Karpas-422 (cell line): ENCODE results near the gene PRX. TPM values are rescaled to one million over a fixed set of nuclear protein-coding genes. Genes with fewer than 3 reads are reported as not detected.

Experiments used
- DNase-seq: peaks from one replicate; pipeline ENCODE4 v3.0.0-alpha.2; 2015
- H2AFZ ChIP-seq: fragments of 200-600 bp; sonication (generic); 2 replicates; pipeline ENCODE4 v1.6.1; 2014; ENCODE audit warnings: antibody characterized with exemption, low read length, mixed read lengths
- H3K27ac ChIP-seq: fragments of 200-600 bp; sonication (generic); 2 replicates; pipeline ENCODE4 v1.5.1; 2014; ENCODE audit warnings: mild to moderate bottlenecking, low read length, moderate library complexity
- H3K27me3 ChIP-seq: fragments of 200-600 bp; sonication (generic); 2 replicates; pipeline ENCODE4 v1.6.1; 2014; ENCODE audit warnings: low read length, mixed read lengths
- H3K36me3 ChIP-seq: fragments of 200-600 bp; sonication (generic); 2 replicates; pipeline ENCODE4 v1.6.1; 2014; ENCODE audit warnings: low read length, mixed read lengths; ENCODE audit not compliant: insufficient read depth
- H3K4me1 ChIP-seq: fragments of 200-600 bp; sonication (generic); 2 replicates; pipeline ENCODE4 v1.6.1; 2014; ENCODE audit warnings: mild to moderate bottlenecking, low read length, mixed read lengths
- H3K4me2 ChIP-seq: fragments of 200-600 bp; sonication (generic); 2 replicates; pipeline ENCODE4 v1.6.1; 2014; ENCODE audit warnings: low read length, low read depth, mild to moderate bottlenecking; ENCODE audit not compliant: poor library complexity, severe bottlenecking
- H3K4me3 ChIP-seq: fragments of 200-600 bp; sonication (generic); 2 replicates; pipeline ENCODE4 v1.5.1; 2014; ENCODE audit warnings: mild to moderate bottlenecking, antibody characterized with exemption, low read length, mixed read lengths
- H3K79me2 ChIP-seq: fragments of 200-600 bp; sonication (generic); 2 replicates; pipeline ENCODE4 v1.6.1; 2014; ENCODE audit warnings: mild to moderate bottlenecking, low read length, mixed read lengths
- H3K9ac ChIP-seq: fragments of 200-600 bp; sonication (generic); 2 replicates; pipeline ENCODE4 v1.6.0; 2014; ENCODE audit warnings: low read length
- H3K9me2 ChIP-seq: fragments of 200-600 bp; sonication (generic), shearing (Covaris generic); replicated peaks from 2 replicates; pipeline ENCODE4 v1.6.0; 2014; ENCODE audit warnings: mild to moderate bottlenecking, low read length, moderate library complexity; ENCODE audit not compliant: insufficient read depth
- H3K9me3 ChIP-seq: fragments of 300-700, 200-600 bp; sonication (generic); 2 replicates; pipeline ENCODE4 v1.6.1; 2014; ENCODE audit warnings: low read length, mixed read lengths
- H4K20me1 ChIP-seq: fragments of 200-600 bp; sonication (generic); 2 replicates; pipeline ENCODE4 v1.6.1; 2014; ENCODE audit warnings: mild to moderate bottlenecking, antibody characterized with exemption, low read length, low read depth; ENCODE audit not compliant: insufficient read depth
- total RNA-seq: library from RNA; depleted of rRNA; stranded (reverse); fragments of >200 nt; shearing (Covaris generic); gene quantifications from 2 replicates; pipeline ENCODE4 v1.2.3, GENCODE V29; 2014; ENCODE audit warnings: low replicate concordance

PRX gene
- total RNA-seq, 1 experiment from 2014 or later: 0.56 TPM

DNA sequence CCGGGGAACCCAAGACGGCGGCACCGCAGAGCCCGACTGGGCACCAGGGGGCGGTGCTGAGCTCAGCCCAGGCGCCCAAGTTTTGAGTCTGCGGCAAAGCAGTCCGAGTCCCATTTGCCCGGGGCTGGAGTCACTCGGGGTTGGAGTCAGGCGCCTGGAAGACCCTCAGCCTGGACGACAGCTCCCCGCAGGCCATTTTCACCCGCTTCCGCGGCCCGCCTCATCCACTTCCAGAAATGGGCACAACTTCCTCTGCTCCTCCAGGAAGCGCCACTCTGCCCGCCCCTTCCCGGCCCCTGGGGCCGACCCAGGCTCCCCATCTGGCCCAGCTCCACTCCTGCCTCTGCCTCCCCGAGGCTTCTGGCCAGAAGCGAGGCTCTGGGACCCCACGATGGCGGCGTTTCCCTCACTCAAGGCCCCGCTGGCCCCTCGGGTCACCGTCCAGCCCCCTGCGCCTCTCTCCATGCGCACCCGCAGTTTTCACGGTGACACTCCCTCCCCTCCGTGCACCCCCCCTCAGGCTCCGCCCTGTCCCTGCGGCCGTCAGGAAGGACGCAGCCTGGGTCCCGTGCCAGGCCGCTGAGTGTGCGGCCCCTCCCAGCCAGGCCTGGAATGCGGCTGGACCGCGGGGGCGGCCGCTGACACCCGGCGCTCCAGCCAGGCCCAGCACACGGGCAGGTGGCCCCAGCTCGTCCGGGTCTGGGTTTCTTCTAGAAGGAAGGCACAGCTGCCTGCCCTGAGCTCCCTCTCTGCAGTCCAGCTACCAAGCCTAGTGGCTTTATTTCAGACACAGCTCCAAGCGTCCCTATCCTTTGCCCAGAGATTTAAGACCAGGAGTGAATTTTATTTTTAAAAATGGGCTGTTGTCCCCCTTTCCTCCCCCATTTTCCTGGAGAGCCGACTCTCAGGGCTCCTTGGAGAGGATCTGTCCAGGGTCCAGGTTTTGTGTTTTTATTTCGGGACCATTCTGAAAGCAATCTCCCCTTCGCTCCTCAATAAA, 7.9 kb upstream of the PRX start:
- peak overlapping the region; percentile 87 for H2AFZ ChIP-seq
- peak; percentile 90 for DNase-seq

DNA sequence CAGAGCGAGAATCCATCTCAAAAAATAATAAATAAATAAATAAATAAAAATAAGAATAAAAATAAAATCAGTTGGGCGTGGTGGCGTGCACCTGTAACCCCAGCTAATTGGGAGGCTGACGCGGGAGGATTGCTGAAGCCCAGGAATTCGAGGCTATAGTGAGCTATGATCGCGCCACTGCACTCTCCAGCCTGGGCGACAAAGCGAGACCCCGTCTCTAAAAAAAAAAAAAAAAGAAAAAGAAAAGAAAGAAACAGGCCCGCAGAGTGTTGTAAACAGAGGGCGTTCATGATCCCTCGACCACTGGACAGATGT, 7.2 kb upstream of the PRX start:
- no peak overlapping the region for H2AFZ ChIP-seq

More for the DNA sequence above, 7.9 kb upstream of the PRX start:
- no peaks in the 10 kb centered on the region for H3K36me3 ChIP-seq
- peak overlapping the region; percentile 23 for H3K27ac ChIP-seq
- peak overlapping the region; percentile 73 for H3K4me3 ChIP-seq
- H4K20me1 ChIP-seq: no peaks in the 10 kb centered on the region
- H3K27me3 ChIP-seq: no peaks in the 10 kb centered on the region
- peak overlapping the region; percentile 79 for H3K9ac ChIP-seq
- H3K4me1 ChIP-seq: peaks cover 15% of the 10 kb centered on the region
- no peaks in the 10 kb centered on the region for H3K9me2 ChIP-seq
- no peaks in the 10 kb centered on the region for H3K9me3 ChIP-seq
- H3K79me2 ChIP-seq: peaks cover 11% of the 10 kb centered on the region
- H3K4me2 ChIP-seq: peak overlapping the region; percentile 86

DNA sequence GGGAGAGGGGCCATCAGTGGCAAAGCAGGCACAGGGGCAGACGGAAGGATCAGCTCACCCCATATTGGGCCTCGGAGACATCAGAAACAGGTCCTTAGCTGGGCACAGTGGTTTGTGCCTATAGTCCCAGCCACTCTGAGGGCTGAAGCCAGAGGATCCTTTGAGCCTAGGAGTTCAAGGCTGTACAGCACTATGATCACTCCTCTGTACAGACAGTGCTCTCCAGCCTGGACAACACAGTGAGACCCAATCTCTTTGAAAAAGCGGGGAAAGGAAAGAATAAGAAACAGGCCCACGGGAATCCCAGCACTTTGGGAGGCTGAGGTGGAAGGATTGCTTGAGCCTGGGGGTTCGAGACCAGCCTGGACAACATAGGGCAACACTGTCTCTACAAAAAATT, 6.6 kb upstream of the PRX start:
- H3K27me3 ChIP-seq: no peaks in the 10 kb centered on the region
- no peaks in the 10 kb centered on the region for H3K9me2 ChIP-seq
- peaks cover 7% of the 10 kb centered on the region for H3K79me2 ChIP-seq
- no peak overlapping the region for H2AFZ ChIP-seq
- H3K9me3 ChIP-seq: no peaks in the 10 kb centered on the region
- no peak overlapping the region for H3K4me3 ChIP-seq
- no peaks in the 10 kb centered on the region for H3K36me3 ChIP-seq
- no peak overlapping the region for H3K9ac ChIP-seq
- H3K4me1 ChIP-seq: peaks cover 15% of the 10 kb centered on the region
- no peak overlapping the region for H3K27ac ChIP-seq
- no peak for DNase-seq
- no peaks in the 10 kb centered on the region for H4K20me1 ChIP-seq
- no peak overlapping the region for H3K4me2 ChIP-seq

More for the DNA sequence above, 7.2 kb upstream of the PRX start:
- peaks cover 11% of the 10 kb centered on the region for H3K79me2 ChIP-seq
- H3K27me3 ChIP-seq: no peaks in the 10 kb centered on the region
- peak overlapping the region; percentile 79 for H3K9ac ChIP-seq
- no peaks in the 10 kb centered on the region for H3K36me3 ChIP-seq
- H3K27ac ChIP-seq: no peak overlapping the region
- H3K9me3 ChIP-seq: no peaks in the 10 kb centered on the region
- peak overlapping the region; percentile 86 for H3K4me2 ChIP-seq
- DNase-seq: no peak
- no peaks in the 10 kb centered on the region for H3K9me2 ChIP-seq
- no peaks in the 10 kb centered on the region for H4K20me1 ChIP-seq
- peak overlapping the region; percentile 73 for H3K4me3 ChIP-seq
- H3K4me1 ChIP-seq: peaks cover 15% of the 10 kb centered on the region

DNA sequence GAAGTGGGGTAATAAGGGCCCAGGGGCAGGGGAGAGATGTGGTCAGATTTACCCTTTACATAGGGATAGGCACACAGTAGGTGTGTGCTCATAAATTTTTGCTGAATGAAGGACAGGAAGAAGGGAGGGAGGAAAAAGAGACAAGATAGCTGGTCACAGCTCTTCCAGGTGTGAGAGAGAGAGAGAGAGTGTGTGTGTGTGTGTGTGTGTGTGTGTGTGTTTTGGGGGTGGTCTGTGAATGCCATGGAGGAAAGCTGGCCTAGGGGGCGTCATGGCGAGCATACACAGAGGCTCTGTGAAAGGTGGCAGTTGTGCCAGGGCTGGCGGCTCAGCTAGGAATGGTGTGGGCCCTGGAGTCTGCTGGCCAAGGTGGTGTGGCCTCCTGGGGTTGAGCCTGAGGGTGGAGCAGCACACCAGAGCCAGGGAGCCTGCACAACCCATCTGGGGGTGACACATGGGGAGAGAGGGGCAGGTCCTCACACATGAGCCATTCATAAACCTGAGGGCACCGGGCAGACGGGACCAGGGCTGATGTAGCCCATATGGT, 6.0 kb upstream of the PRX start:
- DNase-seq: no peak
- no peaks in the 10 kb centered on the region for H3K9me3 ChIP-seq
- no peak overlapping the region for H2AFZ ChIP-seq
- 0 out of 2 replicates have a peak, but pooled peaks cover 3% of the 10 kb centered on the region for H3K79me2 ChIP-seq
- H3K36me3 ChIP-seq: no peaks in the 10 kb centered on the region
- H4K20me1 ChIP-seq: no peaks in the 10 kb centered on the region
- H3K27ac ChIP-seq: no peak overlapping the region
- H3K4me3 ChIP-seq: no peak overlapping the region
- no peak overlapping the region for H3K4me2 ChIP-seq
- no peaks in the 10 kb centered on the region for H3K27me3 ChIP-seq
- H3K9me2 ChIP-seq: no peaks in the 10 kb centered on the region
- no peak overlapping the region for H3K9ac ChIP-seq
- peaks cover 10% of the 10 kb centered on the region for H3K4me1 ChIP-seq

DNA sequence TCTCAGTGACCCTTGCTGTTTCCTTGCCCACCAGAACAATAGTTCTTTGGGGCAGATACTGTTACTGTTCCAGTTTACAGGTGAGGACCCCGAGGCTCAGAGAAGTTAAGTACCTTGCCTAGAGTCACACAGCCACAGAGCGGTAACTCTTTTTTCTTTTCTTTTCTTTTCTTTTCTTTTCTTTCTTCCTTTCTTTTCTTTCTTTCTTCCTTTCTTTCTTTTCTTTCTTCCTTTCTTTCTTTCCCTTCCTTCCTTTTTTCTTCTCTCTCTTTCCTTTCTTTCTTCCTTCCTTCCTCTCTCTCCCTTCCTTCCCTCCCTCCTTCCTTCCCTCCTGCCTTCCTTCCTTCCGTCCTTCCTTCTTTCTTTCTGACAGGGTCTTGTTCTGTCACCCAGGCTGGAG, 4.9 kb upstream of the PRX start:
- Histone ChIP-seq H3K27me3 (no peaks in the 10 kb centered on the region), H3K36me3 (no peaks in the 10 kb centered on the region), H3K27ac (no peak overlapping the region), H3K4me3 (no peak overlapping the region), H3K4me1 (peaks cover 10% of the 10 kb centered on the region), H2AFZ (no peak overlapping the region), H3K4me2 (no peak overlapping the region), H3K9ac (no peak overlapping the region), H3K9me3 (no peaks in the 10 kb centered on the region), H4K20me1 (no peaks in the 10 kb centered on the region), H3K79me2 (no peaks in the 10 kb centered on the region), H3K9me2 (no peaks in the 10 kb centered on the region)
- DNase-seq: no peak

DNA sequence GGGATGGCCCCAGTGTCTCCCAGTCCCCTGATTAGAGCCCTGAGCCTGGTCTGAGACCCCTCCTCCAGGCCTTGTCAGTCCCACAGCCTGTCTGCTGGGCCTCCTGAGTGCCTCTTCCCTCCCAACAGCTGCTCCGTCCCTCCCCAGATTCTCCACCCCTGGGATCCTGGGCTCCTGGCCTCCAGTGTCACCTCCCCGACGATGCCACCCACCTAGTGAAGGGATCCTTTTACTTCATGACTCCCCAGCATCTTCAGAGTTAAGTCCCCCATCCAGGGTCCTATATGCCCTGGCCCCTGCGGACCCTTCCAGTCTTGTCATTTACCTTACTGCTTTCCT, 4.4 kb upstream of the PRX start:
- Histone ChIP-seq H3K36me3 (no peaks in the 10 kb centered on the region), H3K9me2 (no peaks in the 10 kb centered on the region), H3K27me3 (no peaks in the 10 kb centered on the region), H3K79me2 (no peaks in the 10 kb centered on the region), H2AFZ (no peak overlapping the region), H3K9ac (no peak overlapping the region), H3K4me1 (peaks cover 10% of the 10 kb centered on the region), H3K4me2 (no peak overlapping the region), H3K4me3 (no peak overlapping the region), H4K20me1 (no peaks in the 10 kb centered on the region), H3K9me3 (no peaks in the 10 kb centered on the region), H3K27ac (no peak overlapping the region)
- DNase-seq: no peak

DNA sequence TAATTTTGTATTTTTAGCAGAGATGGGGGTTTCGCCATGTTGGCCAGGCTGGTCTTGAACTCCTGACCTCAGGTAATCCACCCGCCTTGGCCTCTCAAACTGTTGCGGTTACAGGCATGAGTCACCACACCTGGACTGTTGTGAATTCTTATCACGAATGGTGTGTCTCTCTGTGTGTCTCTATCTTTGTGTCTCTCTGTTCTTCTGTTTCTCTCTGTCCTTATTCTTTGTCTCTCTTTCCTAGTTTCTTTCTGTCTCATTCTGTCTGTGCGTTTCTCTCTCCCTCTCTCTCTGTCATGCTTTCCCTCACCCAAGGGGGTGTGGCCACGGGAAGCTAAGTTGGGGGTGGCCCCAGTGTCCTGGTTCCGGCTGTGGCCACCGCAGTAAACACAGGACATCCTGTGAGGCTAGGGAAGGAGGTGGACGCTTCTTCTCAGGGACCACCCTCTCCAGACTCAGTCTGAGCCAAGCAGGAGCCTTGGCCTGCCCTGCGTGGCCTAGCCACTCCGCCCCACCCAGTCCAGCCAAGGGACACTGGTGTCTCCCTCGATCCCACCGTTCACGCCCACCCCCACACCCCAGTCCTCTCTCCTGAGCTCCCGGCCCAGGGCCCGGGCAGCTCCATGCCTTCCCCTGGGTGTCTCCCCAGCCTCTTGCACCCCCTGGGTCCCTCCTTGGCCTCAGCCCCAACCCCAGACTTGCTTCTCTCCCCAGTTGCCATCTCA, 3.9 kb upstream of the PRX start:
- H3K79me2 ChIP-seq: no peaks in the 10 kb centered on the region
- H3K4me2 ChIP-seq: no peak overlapping the region
- H3K4me3 ChIP-seq: no peak overlapping the region
- H3K9me2 ChIP-seq: no peaks in the 10 kb centered on the region
- no peak overlapping the region for H3K27ac ChIP-seq
- H4K20me1 ChIP-seq: no peaks in the 10 kb centered on the region
- no peak overlapping the region for H3K9ac ChIP-seq
- peaks cover 10% of the 10 kb centered on the region for H3K4me1 ChIP-seq
- H3K9me3 ChIP-seq: no peaks in the 10 kb centered on the region
- no peaks in the 10 kb centered on the region for H3K36me3 ChIP-seq
- no peaks in the 10 kb centered on the region for H3K27me3 ChIP-seq
- no peak for DNase-seq
- H2AFZ ChIP-seq: no peak overlapping the region

DNA sequence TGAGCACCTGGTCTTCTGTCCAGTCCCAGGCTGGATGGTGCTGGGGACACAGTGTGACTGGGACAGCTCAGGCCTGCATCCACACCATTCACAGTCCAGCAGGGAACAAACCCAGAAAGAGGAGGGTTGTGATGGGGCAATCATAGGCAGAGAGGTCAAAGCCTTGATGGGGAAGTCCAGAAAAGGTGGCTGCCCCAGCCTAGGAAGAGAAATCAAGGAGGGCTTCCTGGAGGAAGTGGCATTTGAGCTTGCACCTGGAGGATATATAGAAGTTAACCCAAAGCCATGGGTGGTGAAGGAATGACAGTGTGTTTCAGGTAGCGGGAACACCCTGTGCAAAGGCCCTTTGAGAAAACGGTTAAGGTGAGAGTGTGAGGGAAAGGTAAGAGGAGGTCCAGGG, 2.6 kb upstream of the PRX start:
- no peaks in the 10 kb centered on the region for H3K9me3 ChIP-seq
- H3K9ac ChIP-seq: no peak overlapping the region
- no peaks in the 10 kb centered on the region for H3K79me2 ChIP-seq
- H3K27me3 ChIP-seq: no peaks in the 10 kb centered on the region
- no peak for DNase-seq
- H3K9me2 ChIP-seq: no peaks in the 10 kb centered on the region
- H4K20me1 ChIP-seq: no peaks in the 10 kb centered on the region
- H3K4me2 ChIP-seq: no peak overlapping the region
- H3K36me3 ChIP-seq: no peaks in the 10 kb centered on the region
- H3K27ac ChIP-seq: no peak overlapping the region
- H3K4me3 ChIP-seq: no peak overlapping the region
- no peak overlapping the region for H2AFZ ChIP-seq
- H3K4me1 ChIP-seq: peaks cover under 1% of the 10 kb centered on the region; the same call in 1 of the 2 replicates
